ENCODE measurements around the gene FAM234B.
"Not testable (repeated sequence)": the region's sequence is repeated elsewhere in the genome, so short reads cannot be mapped to it uniquely, and the experiment has no call there.

FAM234B gene

GRCh38 chr12:13023811-13024530 is 20.2 kb upstream of the FAM234B start:
- DNase-seq, result no peak

- no peak for DNase-seq
Observed at GRCh38 chr12:13024531-13024916, 19.7 kb upstream of the FAM234B start.

- no peak for DNase-seq
Observed at GRCh38 chr12:13026286-13026685, 17.9 kb upstream of the FAM234B start.

GRCh38 chr12:13027032-13027431 is 17.1 kb upstream of the FAM234B start:
- no peak for DNase-seq

- DNase-seq, result no peak
Observed at GRCh38 chr12:13027508-13027907, 16.7 kb upstream of the FAM234B start.

- DNase-seq, result no peak
Observed at GRCh38 chr12:13028825-13029570, 15.2 kb upstream of the FAM234B start.

- DNase-seq, result no peak
Observed at GRCh38 chr12:13030541-13031291, 13.5 kb upstream of the FAM234B start.

GRCh38 chr12:13032164-13032563 is 12.0 kb upstream of the FAM234B start:
- DNase-seq, result no peak

- no peak for DNase-seq
Observed at GRCh38 chr12:13033476-13033875, 10.7 kb upstream of the FAM234B start.

- DNase-seq, result not testable (repeated sequence)
Observed at GRCh38 chr12:13035335-13035734, 8.8 kb upstream of the FAM234B start.

- no peak for DNase-seq
Observed at GRCh38 chr12:13036881-13037280, 7.3 kb upstream of the FAM234B start.

GRCh38 chr12:13038491-13039161 is 5.6 kb upstream of the FAM234B start:
- DNase-seq, result no peak

GRCh38 chr12:13039328-13039956 is 4.7 kb upstream of the FAM234B start:
- no peak for DNase-seq

GRCh38 chr12:13041224-13041623 is 3.0 kb upstream of the FAM234B start:
- DNase-seq, result no peak

- no peak for DNase-seq
Observed at GRCh38 chr12:13042666-13043230, 1.4 kb upstream of the FAM234B start.

GRCh38 chr12:13044906-13045299 is 722 bp downstream of the FAM234B start:
- DNase-seq, result no peak

GRCh38 chr12:13045816-13046215 is 1.6 kb downstream of the FAM234B start:
- no peak for DNase-seq

- DNase-seq, result no peak
Observed at GRCh38 chr12:13046964-13047363, 2.8 kb downstream of the FAM234B start.

- DNase-seq, result no peak
Observed at GRCh38 chr12:13049816-13050215, 5.6 kb downstream of the FAM234B start.

GRCh38 chr12:13052421-13052820 is 8.2 kb downstream of the FAM234B start:
- DNase-seq, result no peak

GRCh38 chr12:13053617-13054016 is 9.4 kb downstream of the FAM234B start:
- DNase-seq, result not testable (repeated sequence)

- no peak for DNase-seq
Observed at GRCh38 chr12:13060581-13060980, 16.4 kb downstream of the FAM234B start.
